DND-41 (cell line): Measurements from ENCODE around the gene CYB5R2.

ENCODE experiments used
- ATAC-seq: fragments of 200-7000 bp; cut with Tn5 transposase; 3 replicates; pipeline ENCODE4 v1.9.1; 2021; ENCODE audit warnings: low read depth; ENCODE audit not compliant: insufficient read depth
- DNase-seq: peaks from one replicate; pipeline ENCODE4 v3.0.0-alpha.2; 2020
- H2AFZ ChIP-seq: 2 replicates; pipeline ENCODE4 v1.6.0; 2012; ENCODE audit warnings: low read depth, low read length
- H3K27ac ChIP-seq: 2 replicates; pipeline ENCODE4 v1.5.1; 2012; ENCODE audit warnings: low read length, inconsistent platforms
- H3K27me3 ChIP-seq: fragments of 200-600 bp; sonication (generic); 2 replicates; pipeline ENCODE4 v1.6.0; 2012; ENCODE audit warnings: low read length, mild to moderate bottlenecking, inconsistent platforms; ENCODE audit not compliant: insufficient read depth, poor library complexity
- H3K36me3 ChIP-seq: 2 replicates; pipeline ENCODE4 v1.5.1; 2012; ENCODE audit warnings: low read length, inconsistent platforms; ENCODE audit not compliant: insufficient read depth
- H3K4me1 ChIP-seq: 2 replicates; pipeline ENCODE4 v1.5.1; 2012; ENCODE audit warnings: mild to moderate bottlenecking, low read length; ENCODE audit not compliant: insufficient read depth
- H3K4me2 ChIP-seq: 2 replicates; pipeline ENCODE4 v1.6.0; 2012; ENCODE audit warnings: mild to moderate bottlenecking, moderate library complexity, low read length, inconsistent platforms; ENCODE audit not compliant: insufficient read depth
- H3K4me3 ChIP-seq, 2 experiments: fragments of 200-600 bp in 1 of 2; shearing (Covaris generic) in 1 of 2; 2 replicates each; pipeline ENCODE4 v1.5.1; 2012 to 2016; ENCODE audit warnings: inconsistent platforms in 2 of 2, low read length in 2 of 2, mild to moderate bottlenecking in 2 of 2, low read depth in 1 of 2, moderate library complexity in 1 of 2
- H3K79me2 ChIP-seq: 2 replicates; pipeline ENCODE4 v1.6.0; 2012; ENCODE audit warnings: low read length, inconsistent platforms; ENCODE audit not compliant: insufficient read depth
- H3K9ac ChIP-seq: 2 replicates; pipeline ENCODE4 v1.6.0; 2012; ENCODE audit warnings: low read depth, mild to moderate bottlenecking, inconsistent platforms, low read length, moderate library complexity
- H3K9me3 ChIP-seq: 2 replicates; pipeline ENCODE4 v1.5.1; 2012; ENCODE audit warnings: low read length, moderate library complexity, mild to moderate bottlenecking, inconsistent platforms; ENCODE audit not compliant: insufficient read depth, severe bottlenecking
- H4K20me1 ChIP-seq: 2 replicates; pipeline ENCODE4 v1.6.0; 2012; ENCODE audit warnings: low read length; ENCODE audit not compliant: insufficient read depth
- EZH2 ChIP-seq: IDR thresholded peaks from 3 replicates; pipeline ENCODE4 v1.6.1; 2012; ENCODE audit warnings: borderline replicate concordance, low read depth, mild to moderate bottlenecking, moderate library complexity, low read length, inconsistent platforms; ENCODE audit not compliant: severe bottlenecking
- TF ChIP-seq, protein P1 (sequence below): IDR thresholded peaks from 2 replicates; pipeline ENCODE4 v1.5.1; 2012; ENCODE audit warnings: borderline replicate concordance, low read length, moderate library complexity, mild to moderate bottlenecking; ENCODE audit not compliant: poor library complexity, severe bottlenecking; ENCODE audit errors: extremely low read depth

Gene CYB5R2

DNA sequence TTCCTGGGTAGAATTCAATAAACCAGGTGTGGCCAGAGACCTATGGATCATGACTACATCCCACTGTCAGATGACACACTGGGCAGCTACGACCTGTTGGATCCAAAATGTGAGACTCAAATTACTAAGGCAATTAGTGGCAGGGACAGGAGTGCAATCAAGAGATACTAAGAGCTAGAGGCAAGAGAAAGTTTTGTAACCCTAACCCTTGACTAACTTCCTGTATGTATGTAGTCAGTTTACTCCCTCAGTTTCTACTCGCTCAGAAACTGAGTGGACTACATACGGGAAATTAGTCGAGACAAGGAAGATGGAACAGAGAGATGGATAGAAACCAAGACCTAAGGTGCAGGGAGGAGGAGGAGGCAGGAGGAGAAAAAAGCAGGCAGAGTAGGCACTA is 2.7 kb downstream of the CYB5R2 start:
- ATAC-seq: no peak
- no peak overlapping the region for H3K4me2 ChIP-seq
- H4K20me1 ChIP-seq: no peaks in the 10 kb centered on the region; the same call in 1 of the 2 replicates
- no peak overlapping the region for H3K4me3 ChIP-seq
- no peaks in the 10 kb centered on the region for H3K79me2 ChIP-seq
- no peak overlapping the region for H3K27ac ChIP-seq
- no peaks in the 10 kb centered on the region for H3K27me3 ChIP-seq
- H3K4me1 ChIP-seq: no peaks in the 10 kb centered on the region
- no peak for DNase-seq
- H2AFZ ChIP-seq: no peak overlapping the region
- no peaks in the 10 kb centered on the region for H3K9me3 ChIP-seq
- no peak for TF ChIP-seq EZH2
- TF ChIP-seq, protein P1, sequence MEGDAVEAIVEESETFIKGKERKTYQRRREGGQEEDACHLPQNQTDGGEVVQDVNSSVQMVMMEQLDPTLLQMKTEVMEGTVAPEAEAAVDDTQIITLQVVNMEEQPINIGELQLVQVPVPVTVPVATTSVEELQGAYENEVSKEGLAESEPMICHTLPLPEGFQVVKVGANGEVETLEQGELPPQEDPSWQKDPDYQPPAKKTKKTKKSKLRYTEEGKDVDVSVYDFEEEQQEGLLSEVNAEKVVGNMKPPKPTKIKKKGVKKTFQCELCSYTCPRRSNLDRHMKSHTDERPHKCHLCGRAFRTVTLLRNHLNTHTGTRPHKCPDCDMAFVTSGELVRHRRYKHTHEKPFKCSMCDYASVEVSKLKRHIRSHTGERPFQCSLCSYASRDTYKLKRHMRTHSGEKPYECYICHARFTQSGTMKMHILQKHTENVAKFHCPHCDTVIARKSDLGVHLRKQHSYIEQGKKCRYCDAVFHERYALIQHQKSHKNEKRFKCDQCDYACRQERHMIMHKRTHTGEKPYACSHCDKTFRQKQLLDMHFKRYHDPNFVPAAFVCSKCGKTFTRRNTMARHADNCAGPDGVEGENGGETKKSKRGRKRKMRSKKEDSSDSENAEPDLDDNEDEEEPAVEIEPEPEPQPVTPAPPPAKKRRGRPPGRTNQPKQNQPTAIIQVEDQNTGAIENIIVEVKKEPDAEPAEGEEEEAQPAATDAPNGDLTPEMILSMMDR: no peak
- no peak overlapping the region for H3K9ac ChIP-seq
- H3K36me3 ChIP-seq: no peaks in the 10 kb centered on the region

DNA sequence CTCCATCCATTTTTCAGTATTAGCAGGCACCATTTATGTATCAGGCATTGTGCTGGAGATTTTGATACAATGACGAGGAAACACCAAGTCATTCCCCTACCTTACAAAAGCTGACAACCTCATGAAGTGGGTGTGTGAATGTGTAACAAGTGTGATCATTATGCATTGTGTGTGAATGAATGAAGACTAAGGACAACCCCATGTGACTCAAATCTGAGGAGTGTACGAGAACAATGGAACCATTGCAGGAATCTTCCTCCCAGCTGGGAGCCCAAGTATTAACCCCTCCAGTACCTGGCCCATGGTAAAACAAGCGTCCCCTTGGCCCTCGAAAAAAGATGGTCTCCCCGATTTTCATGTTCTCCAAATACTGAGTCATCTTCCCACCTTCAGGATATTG is 4.4 kb downstream of the CYB5R2 start:
- no peak for DNase-seq
- peaks cover 2% of the 10 kb centered on the region for H3K9me3 ChIP-seq
- no peaks in the 10 kb centered on the region for H3K79me2 ChIP-seq
- no peaks in the 10 kb centered on the region; the same call in 1 of the 2 replicates for H4K20me1 ChIP-seq
- no peak overlapping the region for H3K4me2 ChIP-seq
- no peak for ATAC-seq
- H3K36me3 ChIP-seq: no peaks in the 10 kb centered on the region
- H3K27ac ChIP-seq: no peak overlapping the region
- no peak for TF ChIP-seq EZH2
- TF ChIP-seq, protein P1: no peak
- no peak overlapping the region for H2AFZ ChIP-seq
- no peaks in the 10 kb centered on the region for H3K4me1 ChIP-seq
- H3K27me3 ChIP-seq: no peaks in the 10 kb centered on the region
- no peak overlapping the region for H3K4me3 ChIP-seq
- H3K9ac ChIP-seq: no peak overlapping the region

DNA sequence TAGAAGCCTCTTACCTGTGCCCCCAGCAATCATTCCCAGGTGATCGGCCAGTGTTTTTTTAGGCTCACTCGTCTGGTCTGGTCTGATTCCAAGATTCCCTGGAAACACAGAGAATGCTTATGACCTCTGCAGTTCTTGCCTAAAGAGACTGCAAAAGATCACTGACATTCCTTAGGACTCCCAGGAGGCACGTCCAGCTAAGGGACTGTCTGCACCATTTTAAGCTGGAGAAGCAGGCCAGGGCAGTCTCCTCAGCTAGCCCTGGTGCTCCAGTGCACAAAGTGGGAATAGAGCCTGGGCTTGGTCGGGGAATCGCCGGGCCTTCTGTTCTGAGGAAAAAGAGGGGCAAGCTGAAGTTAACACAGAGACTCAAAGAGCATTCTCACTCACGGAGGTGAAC is 4.8 kb downstream of the CYB5R2 start:
- Histone ChIP-seq H4K20me1 (no peaks in the 10 kb centered on the region; the same call in 1 of the 2 replicates), H3K79me2 (no peaks in the 10 kb centered on the region), H3K27me3 (no peaks in the 10 kb centered on the region), H2AFZ (no peak overlapping the region), H3K4me2 (no peak overlapping the region), H3K27ac (no peak overlapping the region), H3K9me3 (peaks cover 2% of the 10 kb centered on the region), H3K9ac (no peak overlapping the region), H3K36me3 (no peaks in the 10 kb centered on the region), H3K4me3 (no peak overlapping the region), H3K4me1 (no peaks in the 10 kb centered on the region)
- TF ChIP-seq EZH2: no peak
- TF ChIP-seq, protein P1: no peak
- ATAC-seq (no peak), DNase-seq (no peak)

DNA sequence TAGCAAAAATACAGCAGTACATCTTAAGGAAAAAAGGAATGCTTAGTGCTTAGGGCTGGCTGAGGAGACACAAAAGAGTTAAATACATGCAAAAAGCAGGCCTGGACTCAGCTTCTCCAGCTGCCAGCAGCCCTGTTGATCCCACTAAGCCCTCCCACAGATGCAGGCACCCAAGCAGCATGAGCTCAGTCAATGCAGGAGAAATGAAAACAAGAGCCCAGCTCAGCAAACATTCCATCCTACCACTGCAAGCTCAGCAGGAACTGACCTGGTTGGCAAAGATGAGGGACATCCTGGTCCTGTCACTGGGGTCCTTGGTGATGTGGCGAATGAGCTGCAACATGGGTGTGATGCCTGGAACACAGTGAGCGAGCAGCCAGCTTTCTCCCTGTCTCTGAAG is 5.8 kb downstream of the CYB5R2 start:
- DNase-seq (no peak), ATAC-seq (no peak)
- Histone ChIP-seq H3K4me3 (no peak overlapping the region), H3K4me2 (no peak overlapping the region), H3K36me3 (no peaks in the 10 kb centered on the region), H3K9me3 (peaks cover 2% of the 10 kb centered on the region), H3K79me2 (no peaks in the 10 kb centered on the region), H3K27ac (no peak overlapping the region), H2AFZ (no peak overlapping the region), H3K9ac (no peak overlapping the region), H3K27me3 (no peaks in the 10 kb centered on the region), H3K4me1 (no peaks in the 10 kb centered on the region), H4K20me1 (no peaks in the 10 kb centered on the region; the same call in 1 of the 2 replicates)
- TF ChIP-seq, protein P1: no peak
- no peak for TF ChIP-seq EZH2
